ENCODE results near the gene ZNF479. TPM values are rescaled to one million over a fixed set of nuclear protein-coding genes. Genes with fewer than 3 reads are reported as not detected.
"Not testable (repeated sequence)": the region's sequence is repeated elsewhere in the genome, so short reads cannot be mapped to it uniquely, and the experiment has no call there.

Gene ZNF479
- not detected for polyA plus RNA-seq
- long read RNA-seq, donor 1, result 0 reads
- long read RNA-seq, donor 2, result 0 reads
- long read RNA-seq, donor 3, result 0 reads
- long read RNA-seq, donor 4, result 0 reads
- long read RNA-seq, donor 5, result 0 reads
- long read RNA-seq, donor 6, result 0 reads
- long read RNA-seq, donor 7, result 0 reads
- long read RNA-seq, donor 8, result 0 reads
- long read RNA-seq, donor 9, result 0 reads
- long read RNA-seq, donor 10, result 0 reads

DNA sequence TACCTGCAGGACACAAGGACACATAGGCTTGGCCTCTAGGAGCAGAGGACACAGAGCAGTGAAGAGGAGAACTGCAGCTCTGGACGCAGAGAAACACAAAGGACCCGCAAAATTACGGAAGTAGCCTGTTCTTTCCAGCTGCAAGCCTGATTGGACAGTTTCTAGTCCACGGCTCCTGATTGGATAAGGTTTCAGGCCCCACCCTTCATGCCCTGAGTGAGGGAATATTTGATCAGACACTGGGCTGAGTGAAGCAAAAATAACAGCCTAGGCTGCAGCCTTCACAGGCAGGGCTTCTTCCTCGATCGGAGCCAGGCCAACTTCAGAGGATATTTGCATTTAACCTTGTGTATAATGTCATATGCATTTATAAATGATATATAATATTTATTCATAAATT is at the start of gene ZNF479:
ZNF479 (minus strand) TSS at position 101 of the 400 bp plus-strand sequence. CDS start 112 bp downstream, outside the sequence.
- H3K27me3 ChIP-seq (ENCODE audit: control insufficient read depth in 3 of 3, insufficient read depth in 3 of 3, low read length in 3 of 3); H3K27ac ChIP-seq (ENCODE audit: low read depth in 1 of 3, low read length in 2 of 3); DNase-seq; H3K36me3 ChIP-seq (ENCODE audit: control insufficient read depth in 3 of 3, insufficient read depth in 2 of 3, low read depth in 1 of 3, low read length in 3 of 3); FAIRE-seq; H3K4me3 ChIP-seq (ENCODE audit: low read depth in 1 of 3, low read length in 3 of 3); H3K4me1 ChIP-seq (ENCODE audit: control insufficient read depth in 3 of 3, insufficient read depth in 2 of 3, low read depth in 1 of 3, low read length in 2 of 3): not testable (repeated sequence)
- 90 to 92% (median 90%) methylated on average over 6 of the region's 6 CpGs for WGBS, 3 donors
- H3K9me3 ChIP-seq (ENCODE audit: control insufficient read depth in 2 of 2, insufficient read depth in 1 of 2, low read depth in 1 of 2, low read length in 1 of 2), result peaks cover 0 to 22% of the 10 kb centered on the region in 2 donors

GRCh38 chr7:57182031-57182430 is 49.8 kb upstream of the ZNF479 start:
- no peak overlapping the region for H3K4me3 ChIP-seq (ENCODE audit: low read depth in 1 of 3, low read length in 3 of 3)
- no peaks in the 10 kb centered on the region for H3K4me1 ChIP-seq (ENCODE audit: control insufficient read depth in 3 of 3, insufficient read depth in 2 of 3, low read depth in 1 of 3, low read length in 2 of 3)
- no peak overlapping the region for H3K27ac ChIP-seq (ENCODE audit: low read depth in 1 of 3, low read length in 2 of 3)
- no peaks in the 10 kb centered on the region for H3K36me3 ChIP-seq (ENCODE audit: control insufficient read depth in 3 of 3, insufficient read depth in 2 of 3, low read depth in 1 of 3, low read length in 3 of 3)
- FAIRE-seq (no peak), DNase-seq (no peak)
- H3K27me3 ChIP-seq (ENCODE audit: control insufficient read depth in 3 of 3, insufficient read depth in 3 of 3, low read length in 3 of 3), result no peaks in the 10 kb centered on the region
- H3K9me3 ChIP-seq (ENCODE audit: control insufficient read depth in 2 of 2, insufficient read depth in 1 of 2, low read depth in 1 of 2, low read length in 1 of 2), result peaks cover 12 to 73% of the 10 kb centered on the region in 2 donors
- WGBS, 3 donors, result 61 to 70% (median 65%) methylated on average over 4 of the region's 4 CpGs

DNA sequence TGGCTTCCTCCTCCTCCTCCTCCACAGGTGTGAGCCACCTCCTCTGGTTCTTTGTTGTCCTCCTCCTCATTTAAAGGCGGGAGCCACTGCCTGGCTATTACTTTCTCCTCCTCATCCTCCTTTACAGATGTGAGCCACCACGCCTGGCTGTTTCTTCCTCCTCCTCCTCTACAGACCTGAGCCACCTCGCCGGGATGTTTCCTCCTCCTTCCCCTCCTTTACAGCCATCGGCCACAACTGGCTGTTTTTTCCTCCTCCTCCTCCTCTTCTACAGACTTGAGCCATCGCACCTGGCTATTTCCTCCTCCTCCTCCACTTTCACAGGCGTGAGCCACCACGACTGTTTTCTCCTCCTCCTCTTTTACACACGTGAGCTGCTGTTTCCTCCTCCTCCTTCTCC is 49.0 kb upstream of the ZNF479 start:
- DNase-seq (no peak), FAIRE-seq (no peak)
- Histone ChIP-seq H3K4me1 (ENCODE audit: control insufficient read depth in 3 of 3, insufficient read depth in 2 of 3, low read depth in 1 of 3, low read length in 2 of 3) (no peaks in the 10 kb centered on the region), H3K27me3 (ENCODE audit: control insufficient read depth in 3 of 3, insufficient read depth in 3 of 3, low read length in 3 of 3) (no peaks in the 10 kb centered on the region), H3K4me3 (ENCODE audit: low read depth in 1 of 3, low read length in 3 of 3) (no peak overlapping the region), H3K27ac (ENCODE audit: low read depth in 1 of 3, low read length in 2 of 3) (no peak overlapping the region), H3K36me3 (ENCODE audit: control insufficient read depth in 3 of 3, insufficient read depth in 2 of 3, low read depth in 1 of 3, low read length in 3 of 3) (no peaks in the 10 kb centered on the region), H3K9me3 (ENCODE audit: control insufficient read depth in 2 of 2, insufficient read depth in 1 of 2, low read depth in 1 of 2, low read length in 1 of 2) (peaks cover 12 to 78% of the 10 kb centered on the region in 2 donors)
- WGBS, 3 donors, result 74 to 81% (median 76%) methylated on average over 9 of the region's 9 CpGs

- Histone ChIP-seq H3K9me3 (ENCODE audit: control insufficient read depth in 2 of 2, insufficient read depth in 1 of 2, low read depth in 1 of 2, low read length in 1 of 2) (peaks cover 12 to 75% of the 10 kb centered on the region in 2 donors), H3K4me1 (ENCODE audit: control insufficient read depth in 3 of 3, insufficient read depth in 2 of 3, low read depth in 1 of 3, low read length in 2 of 3) (no peaks in the 10 kb centered on the region), H3K27ac (ENCODE audit: low read depth in 1 of 3, low read length in 2 of 3) (no peak overlapping the region), H3K4me3 (ENCODE audit: low read depth in 1 of 3, low read length in 3 of 3) (no peak overlapping the region), H3K27me3 (ENCODE audit: control insufficient read depth in 3 of 3, insufficient read depth in 3 of 3, low read length in 3 of 3) (no peaks in the 10 kb centered on the region), H3K36me3 (ENCODE audit: control insufficient read depth in 3 of 3, insufficient read depth in 2 of 3, low read depth in 1 of 3, low read length in 3 of 3) (no peaks in the 10 kb centered on the region)
- WGBS, 3 donors, result 89 to 93% (median 92%) methylated on average over 30 of the region's 30 CpGs
- no peak for FAIRE-seq
- DNase-seq, result no peak
Measured at GRCh38 chr7:57179776-57180415, 47.7 kb upstream of the ZNF479 start.

GRCh38 chr7:57178768-57179139 is 46.5 kb upstream of the ZNF479 start:
- 67 to 75% (median 70%) methylated on average over 6 of the region's 6 CpGs for WGBS, 3 donors
- no peak for FAIRE-seq

DNA sequence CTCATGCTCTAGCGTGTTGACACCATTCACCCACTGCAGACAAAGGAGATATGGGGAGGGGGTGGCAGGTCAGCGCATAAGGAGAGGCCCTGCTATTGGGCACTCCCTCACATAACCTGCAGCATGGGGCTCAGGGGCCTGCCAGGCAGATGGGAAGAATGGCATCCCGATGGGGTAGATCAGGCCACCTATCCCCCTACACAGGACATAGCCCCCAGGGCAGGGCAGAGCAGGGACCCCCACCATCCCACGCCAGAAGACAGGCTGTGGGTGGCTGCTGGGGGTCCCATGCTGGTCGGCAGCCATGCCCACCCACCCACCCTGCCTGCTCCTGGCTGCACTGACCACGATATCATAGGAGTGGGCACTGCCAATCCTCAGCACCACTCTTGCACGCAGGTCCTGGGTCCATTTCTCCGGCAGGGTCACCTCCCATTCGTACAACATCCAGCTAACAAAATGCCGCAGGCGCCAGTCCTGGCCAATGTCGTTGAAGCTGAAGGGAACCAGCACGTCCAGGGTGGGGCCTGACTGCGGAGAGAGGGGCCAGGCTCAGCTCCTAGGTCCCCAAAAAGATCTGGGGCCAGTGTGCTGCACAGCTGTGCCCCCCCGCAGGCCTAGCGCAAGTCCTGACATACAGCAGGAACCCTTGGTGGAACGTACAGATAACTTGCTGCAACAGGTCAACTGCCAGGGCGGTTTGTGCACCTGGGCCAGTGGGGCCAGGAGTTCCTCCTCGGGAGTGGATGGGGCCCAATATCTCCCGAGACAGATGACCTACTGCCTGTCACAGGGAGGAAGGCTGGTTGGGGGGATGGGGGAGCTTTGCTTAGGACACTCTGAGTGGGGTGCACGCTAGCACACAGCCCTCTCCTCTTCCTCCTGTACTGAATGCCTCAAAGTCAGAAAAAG is 45.9 kb upstream of the ZNF479 start:
- FAIRE-seq, result no peak

More at GRCh38 chr7:57178768-57179139, 46.5 kb upstream of the ZNF479 start:
- Histone ChIP-seq H3K27me3 (ENCODE audit: control insufficient read depth in 3 of 3, insufficient read depth in 3 of 3, low read length in 3 of 3) (no peaks in the 10 kb centered on the region), H3K4me3 (ENCODE audit: low read depth in 1 of 3, low read length in 3 of 3) (no peak overlapping the region), H3K4me1 (ENCODE audit: control insufficient read depth in 3 of 3, insufficient read depth in 2 of 3, low read depth in 1 of 3, low read length in 2 of 3) (no peaks in the 10 kb centered on the region), H3K9me3 (ENCODE audit: control insufficient read depth in 2 of 2, insufficient read depth in 1 of 2, low read depth in 1 of 2, low read length in 1 of 2) (peaks cover 12 to 65% of the 10 kb centered on the region in 2 donors), H3K36me3 (ENCODE audit: control insufficient read depth in 3 of 3, insufficient read depth in 2 of 3, low read depth in 1 of 3, low read length in 3 of 3) (no peaks in the 10 kb centered on the region), H3K27ac (ENCODE audit: low read depth in 1 of 3, low read length in 2 of 3) (no peak overlapping the region)
- DNase-seq, result no peak

GRCh38 chr7:57176928-57177635 is 44.8 kb upstream of the ZNF479 start:
- Histone ChIP-seq H3K9me3 (ENCODE audit: control insufficient read depth in 2 of 2, insufficient read depth in 1 of 2, low read depth in 1 of 2, low read length in 1 of 2) (peaks cover 5 to 50% of the 10 kb centered on the region in 2 donors), H3K36me3 (ENCODE audit: control insufficient read depth in 3 of 3, insufficient read depth in 2 of 3, low read depth in 1 of 3, low read length in 3 of 3) (no peaks in the 10 kb centered on the region), H3K27ac (ENCODE audit: low read depth in 1 of 3, low read length in 2 of 3) (no peak overlapping the region), H3K27me3 (ENCODE audit: control insufficient read depth in 3 of 3, insufficient read depth in 3 of 3, low read length in 3 of 3) (no peaks in the 10 kb centered on the region), H3K4me1 (ENCODE audit: control insufficient read depth in 3 of 3, insufficient read depth in 2 of 3, low read depth in 1 of 3, low read length in 2 of 3) (no peaks in the 10 kb centered on the region), H3K4me3 (ENCODE audit: low read depth in 1 of 3, low read length in 3 of 3) (no peak overlapping the region)
- DNase-seq (no peak), FAIRE-seq (no peak)
- 85 to 87% (median 86%) methylated on average over 14 of the region's 14 CpGs for WGBS, 3 donors

More for the DNA sequence above, 45.9 kb upstream of the ZNF479 start:
- no peaks in the 10 kb centered on the region for H3K36me3 ChIP-seq (ENCODE audit: control insufficient read depth in 3 of 3, insufficient read depth in 2 of 3, low read depth in 1 of 3, low read length in 3 of 3)
- peaks cover 12 to 60% of the 10 kb centered on the region in 2 donors for H3K9me3 ChIP-seq (ENCODE audit: control insufficient read depth in 2 of 2, insufficient read depth in 1 of 2, low read depth in 1 of 2, low read length in 1 of 2)
- no peak overlapping the region for H3K27ac ChIP-seq (ENCODE audit: low read depth in 1 of 3, low read length in 2 of 3)
- DNase-seq, result no peak
- WGBS, 3 donors, result 80 to 87% (median 82%) methylated on average over 20 to 21 of the region's 21 CpGs
- H3K4me1 ChIP-seq (ENCODE audit: control insufficient read depth in 3 of 3, insufficient read depth in 2 of 3, low read depth in 1 of 3, low read length in 2 of 3), result no peaks in the 10 kb centered on the region
- no peaks in the 10 kb centered on the region for H3K27me3 ChIP-seq (ENCODE audit: control insufficient read depth in 3 of 3, insufficient read depth in 3 of 3, low read length in 3 of 3)
- H3K4me3 ChIP-seq (ENCODE audit: low read depth in 1 of 3, low read length in 3 of 3), result no peak overlapping the region

Measured in small intestine (tissue), 16 donors.